Cardiac septum (tissue), 1 donor: Measurements from ENCODE around the gene ANTKMT. TPM values are rescaled to one million over a fixed set of nuclear protein-coding genes. Genes with fewer than 3 reads are reported as not detected.
"Not testable (repeated sequence)": the region's sequence is repeated elsewhere in the genome, so short reads cannot be mapped to it uniquely, and the experiment has no call there.

Experiments
- DNase-seq: peaks from one replicate; pipeline ENCODE4 v3.0.0-alpha.2; 2020; ENCODE audit warnings: low spot score
- intact Hi-C: fragments of 100-400 bp; cut with DNase I; formaldehyde crosslinking; loops from one replicate; pipeline ENCODE4 v1.14.0; 2022
- total RNA-seq: library from RNA; stranded (reverse); fragmentation: NEBNext Ultra II Directional; extraction: Animal tissue kit (Norgen Biotek cat#: 25700); gene quantifications from one replicate; pipeline ENCODE4 v1.2.1, GENCODE V29; 2021
- donor health status: DM: no; HTN: no; CAD: no.

The ANTKMT gene
- total RNA-seq, 1 donor from 2014 or later: 36.6 TPM

DNA sequence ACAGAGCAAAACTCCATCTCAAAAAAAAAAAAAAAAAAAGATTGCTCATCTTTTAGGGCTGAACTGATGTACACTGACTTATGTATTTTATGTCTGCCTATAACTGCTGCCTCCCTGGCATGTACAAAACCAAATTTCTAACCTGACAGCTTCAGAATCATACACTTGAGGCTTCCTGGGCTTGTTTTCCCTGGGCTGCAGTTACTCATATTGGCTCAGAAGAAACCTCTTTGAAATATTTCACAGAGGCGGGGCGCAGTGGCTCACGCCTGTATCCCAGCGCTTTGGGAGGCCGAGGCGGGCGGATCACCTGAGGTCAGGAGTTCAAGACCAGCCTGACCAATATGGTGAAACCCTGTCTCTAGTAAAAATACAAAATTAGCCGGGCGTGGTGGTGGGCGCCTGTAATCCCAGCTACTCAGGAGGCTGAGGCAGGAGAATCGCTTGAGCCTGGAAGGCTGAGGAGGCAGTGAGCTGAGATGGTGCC lies 33.2 kb downstream of the ANTKMT start:
- intact Hi-C loops, DNase-seq: not testable (repeated sequence)

DNA sequence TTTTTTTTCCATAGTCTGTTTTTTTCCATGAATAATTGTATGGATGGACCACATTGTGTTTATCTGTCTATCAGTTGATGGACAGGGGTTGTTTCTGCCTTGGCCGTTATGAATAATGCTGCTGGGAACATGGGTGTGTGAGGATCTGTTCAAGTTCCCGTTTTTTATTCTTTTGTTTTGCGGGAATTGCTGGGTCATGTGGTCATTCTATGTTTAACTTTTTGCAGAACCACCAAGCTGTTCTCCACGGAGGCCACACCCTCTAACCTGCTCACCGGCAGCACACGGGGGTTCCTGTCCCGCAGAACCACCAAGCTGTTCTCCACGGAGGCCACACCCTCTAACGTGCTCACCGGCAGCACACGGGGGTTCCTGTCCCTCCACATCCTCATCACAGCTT lies 33.7 kb downstream of the ANTKMT start:
- DNase-seq: no peak
- intact Hi-C loops: no loop called here

DNA sequence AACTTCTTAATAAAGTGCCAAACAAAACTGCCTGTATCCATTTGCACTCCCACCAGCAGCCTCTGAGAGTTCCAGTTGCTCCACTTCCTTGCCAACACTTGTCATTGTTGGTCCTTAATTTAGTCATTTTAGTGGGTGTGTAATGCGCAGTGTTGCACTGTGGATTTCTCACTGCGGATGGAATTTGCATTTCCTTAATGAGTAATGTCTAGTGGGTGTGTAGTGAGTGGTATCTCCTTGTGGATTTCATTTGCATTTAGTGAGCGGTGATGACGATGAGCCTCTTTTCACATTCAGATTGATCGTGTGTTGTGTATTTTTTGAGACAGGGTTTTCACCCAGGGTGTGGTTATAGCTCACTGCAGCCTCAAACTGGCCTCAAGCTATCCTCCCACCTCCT lies 35.5 kb downstream of the ANTKMT start:
- no peak for DNase-seq
- intact Hi-C loops: no loop called here

DNA sequence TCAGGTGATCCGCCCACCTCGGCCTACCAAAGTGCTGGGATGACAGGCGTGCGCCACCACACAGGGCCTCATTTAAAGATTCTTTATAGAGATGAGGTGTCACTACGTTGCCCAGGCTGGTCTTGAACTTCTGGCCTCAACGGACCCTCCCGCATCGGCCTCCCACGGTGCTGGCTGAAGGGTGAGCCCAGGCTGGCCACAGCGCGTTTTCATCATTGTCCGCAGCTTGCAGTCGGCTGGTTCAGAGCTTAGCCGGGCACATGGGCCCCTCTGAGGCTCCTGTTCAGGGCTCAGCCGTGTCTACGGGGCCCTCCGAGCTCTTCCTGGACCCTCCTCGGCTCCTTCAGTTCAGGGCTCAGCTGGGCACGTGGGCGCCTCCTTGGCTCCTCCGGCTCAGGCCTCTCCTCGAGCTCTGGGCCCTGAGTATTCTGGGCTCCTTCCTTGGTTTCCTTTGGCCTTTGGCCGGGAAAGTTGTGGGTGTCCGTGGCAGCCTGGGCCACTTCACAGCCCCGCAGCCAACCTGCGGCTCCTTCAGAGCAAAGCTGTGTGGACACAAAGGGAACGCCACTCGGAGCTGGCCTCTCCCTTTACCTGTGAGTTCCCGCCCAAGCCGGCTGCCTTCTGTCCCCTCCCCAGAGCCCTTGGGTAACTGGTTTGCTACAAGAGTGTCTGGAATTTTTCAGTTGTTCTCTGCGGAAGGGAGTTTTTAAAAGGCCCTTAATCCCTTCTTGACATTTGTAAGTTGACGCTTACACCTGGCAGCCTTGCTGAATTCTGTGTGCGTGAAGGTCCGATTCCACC lies 38.4 kb downstream of the ANTKMT start:
- intact Hi-C loops: no loop called here
- no peak for DNase-seq

DNA sequence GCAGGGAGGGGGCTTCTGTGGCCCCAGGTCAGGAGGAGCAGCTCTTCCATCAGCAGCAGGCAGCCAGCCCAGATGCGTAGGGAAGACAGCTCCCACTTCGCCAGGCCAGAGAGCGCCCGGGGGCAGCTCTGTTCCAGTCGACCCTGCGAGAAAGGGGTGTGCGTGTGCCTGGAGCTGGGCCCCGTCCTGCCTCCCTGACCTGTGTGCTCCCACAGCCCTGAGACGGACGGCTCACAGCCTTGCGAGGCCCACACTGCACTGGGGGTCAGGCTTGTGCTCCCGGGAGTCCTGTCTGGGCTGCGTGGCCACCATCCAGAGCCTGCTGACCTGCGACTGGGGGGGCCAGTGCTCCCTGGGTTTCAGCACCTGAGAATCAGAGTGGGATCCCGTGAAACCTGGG lies 39.1 kb downstream of the ANTKMT start:
- DNase-seq: no peak
- intact Hi-C loops: no loop called here

DNA sequence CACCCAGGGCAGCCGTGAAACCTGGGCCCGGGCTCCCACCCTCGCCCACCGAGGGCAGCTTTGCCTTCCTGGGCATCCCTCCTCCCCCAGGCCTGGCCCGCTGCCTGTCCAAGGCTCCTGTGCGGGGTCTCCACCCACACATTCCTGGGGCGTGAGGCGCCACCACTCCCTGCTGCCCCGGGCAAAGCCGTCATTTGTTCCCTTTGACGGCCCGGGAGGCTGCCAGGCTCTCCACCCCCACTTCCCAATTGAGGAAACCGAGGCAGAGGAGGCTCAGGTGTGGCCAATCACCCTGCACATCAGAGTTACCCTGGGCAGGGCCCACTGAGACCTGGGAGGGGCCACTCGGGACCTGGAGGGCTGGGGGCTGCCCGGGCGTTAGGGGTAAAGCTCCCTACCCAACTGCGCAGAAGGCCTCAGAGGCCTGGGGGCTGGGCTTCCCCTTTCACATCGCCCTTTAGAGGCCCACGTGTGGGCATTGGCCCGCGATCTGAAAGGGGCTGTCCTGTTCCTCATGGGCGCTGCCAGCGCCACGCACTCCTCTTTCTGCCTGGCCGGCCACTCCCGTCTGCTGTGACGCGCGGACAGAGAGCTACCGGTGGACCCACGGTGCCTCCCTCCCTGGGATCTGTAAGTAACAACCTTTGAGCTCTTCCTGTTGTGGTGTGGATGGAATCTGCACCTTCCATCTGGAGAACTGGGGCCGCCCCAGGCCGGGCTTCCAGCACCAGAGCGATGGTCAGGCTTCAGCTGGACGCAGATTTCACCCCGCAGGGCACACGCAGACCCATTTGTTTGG lies 39.8 kb downstream of the ANTKMT start, which contains the start of gene MSLN:
MSLN (plus strand) TSS at position 190 of the 799 bp plus-strand sequence. CDS start 1,947 bp downstream, outside the sequence.
- DNase-seq: no peak
- intact Hi-C loops: no loop called here

DNA sequence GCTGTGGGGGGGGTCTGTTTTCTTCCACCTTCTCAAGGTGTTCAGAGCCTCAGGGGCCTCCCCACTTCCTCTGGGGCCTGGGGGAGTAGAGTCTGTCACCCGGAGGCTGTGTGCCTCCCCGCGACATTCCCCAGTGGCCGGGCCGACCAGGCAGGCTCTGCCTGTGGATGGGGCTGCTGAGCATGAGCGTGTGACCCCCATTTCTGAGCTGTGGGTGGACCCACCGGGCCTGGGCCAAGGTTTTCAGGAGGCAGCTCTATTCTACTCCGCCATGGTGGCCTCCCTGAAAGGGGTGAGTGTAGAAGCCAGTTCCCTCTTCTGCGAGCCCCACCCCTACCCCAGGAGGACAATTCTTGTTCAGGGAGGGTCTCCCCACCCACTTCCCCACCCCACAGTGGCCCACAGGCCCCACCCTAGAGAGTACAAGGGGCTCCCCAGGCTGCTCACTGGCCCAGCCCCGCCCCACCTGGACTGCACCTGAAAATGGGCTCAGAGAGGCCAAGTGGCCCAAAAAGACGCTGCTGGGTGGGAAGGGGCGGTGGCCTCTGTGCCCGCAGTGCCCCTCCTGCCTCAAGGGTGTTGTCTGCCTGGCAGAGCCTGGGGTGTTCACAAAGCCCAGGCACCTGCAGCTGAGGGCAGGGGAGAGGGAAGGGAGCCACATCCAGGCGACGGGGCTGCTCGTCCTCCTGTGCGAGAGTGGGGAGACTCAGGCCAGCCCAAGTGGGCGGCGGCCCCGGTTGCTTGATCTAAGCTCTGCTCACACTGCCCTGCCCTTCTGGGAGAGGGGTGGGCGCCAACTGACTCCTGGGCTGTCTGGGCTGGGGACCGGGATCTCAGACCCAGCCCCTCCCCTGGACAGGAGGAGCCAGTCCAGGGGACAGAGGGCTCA lies 40.9 kb downstream of the ANTKMT start:
- intact Hi-C loops: no loop called here
- no peak for DNase-seq

DNA sequence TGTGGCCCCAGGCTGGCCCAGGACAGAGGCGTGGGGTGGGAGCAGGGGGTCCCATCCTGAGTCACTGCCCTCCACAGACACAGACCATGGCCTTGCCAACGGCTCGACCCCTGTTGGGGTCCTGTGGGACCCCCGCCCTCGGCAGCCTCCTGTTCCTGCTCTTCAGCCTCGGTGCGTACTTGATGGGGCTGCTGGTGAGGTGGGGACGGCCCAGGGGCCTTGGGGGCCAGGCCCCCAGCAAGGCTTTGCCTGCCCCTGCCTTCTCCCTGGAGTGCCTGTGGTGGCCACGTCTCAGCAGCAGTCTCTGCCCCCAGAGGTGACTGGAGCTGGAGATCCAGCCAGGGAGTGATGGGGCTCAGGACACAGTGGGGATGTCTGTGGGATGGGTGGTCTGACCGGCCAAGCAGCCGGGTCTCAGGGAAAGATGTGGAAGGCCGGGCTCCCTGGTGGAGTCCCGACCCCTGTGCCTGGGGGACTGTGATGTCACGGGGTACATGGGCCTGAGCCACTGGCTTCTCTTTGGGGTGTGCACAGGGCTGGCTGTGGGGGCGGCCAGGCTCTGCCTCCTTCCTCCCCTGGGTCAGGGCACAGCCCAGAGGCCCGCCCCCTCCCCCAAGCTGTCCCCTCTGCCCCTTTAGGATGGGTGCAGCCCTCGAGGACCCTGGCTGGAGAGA lies 41.8 kb downstream of the ANTKMT start:
- intact Hi-C loops: no loop called here

DNA sequence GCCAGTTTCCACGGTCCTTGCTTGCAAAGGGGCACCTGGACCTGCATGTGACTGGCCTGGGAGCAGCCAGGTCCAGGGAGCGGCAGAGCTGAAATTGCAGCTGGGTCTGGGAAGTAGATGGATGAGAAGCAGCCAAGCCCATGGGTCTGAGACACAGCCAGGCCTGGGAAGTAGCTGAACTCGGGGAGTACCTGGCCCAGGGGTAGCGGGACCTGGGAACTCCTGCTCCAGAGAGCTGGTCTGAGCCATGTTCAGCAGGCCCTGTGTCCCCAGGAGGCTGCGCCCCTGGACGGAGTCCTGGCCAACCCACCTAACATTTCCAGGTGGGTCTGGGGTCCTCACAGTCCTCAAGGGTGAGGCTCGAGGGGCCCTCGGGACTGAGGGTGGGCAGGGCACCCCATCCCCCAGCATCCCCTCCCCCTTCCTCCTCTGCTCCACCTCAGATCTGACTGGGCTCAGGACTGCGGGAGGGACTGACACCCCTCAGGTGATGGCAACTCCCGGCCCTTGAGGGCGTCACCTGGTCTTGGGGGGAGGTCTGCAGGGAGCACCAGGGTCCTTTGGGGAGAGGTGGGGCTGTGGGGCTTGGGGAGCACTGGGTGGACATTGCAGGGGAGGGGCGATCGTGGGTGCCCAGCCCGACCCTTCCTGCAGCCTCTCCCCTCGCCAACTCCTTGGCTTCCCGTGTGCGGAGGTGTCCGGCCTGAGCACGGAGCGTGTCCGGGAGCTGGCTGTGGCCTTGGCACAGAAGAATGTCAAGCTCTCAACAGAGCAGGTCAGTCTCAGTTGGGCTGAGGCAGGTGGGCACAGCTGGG lies 42.6 kb downstream of the ANTKMT start:
- intact Hi-C loops: no loop called here
- DNase-seq: no peak

More for the DNA sequence above, 41.8 kb downstream of the ANTKMT start:
- DNase-seq: no peak

DNA sequence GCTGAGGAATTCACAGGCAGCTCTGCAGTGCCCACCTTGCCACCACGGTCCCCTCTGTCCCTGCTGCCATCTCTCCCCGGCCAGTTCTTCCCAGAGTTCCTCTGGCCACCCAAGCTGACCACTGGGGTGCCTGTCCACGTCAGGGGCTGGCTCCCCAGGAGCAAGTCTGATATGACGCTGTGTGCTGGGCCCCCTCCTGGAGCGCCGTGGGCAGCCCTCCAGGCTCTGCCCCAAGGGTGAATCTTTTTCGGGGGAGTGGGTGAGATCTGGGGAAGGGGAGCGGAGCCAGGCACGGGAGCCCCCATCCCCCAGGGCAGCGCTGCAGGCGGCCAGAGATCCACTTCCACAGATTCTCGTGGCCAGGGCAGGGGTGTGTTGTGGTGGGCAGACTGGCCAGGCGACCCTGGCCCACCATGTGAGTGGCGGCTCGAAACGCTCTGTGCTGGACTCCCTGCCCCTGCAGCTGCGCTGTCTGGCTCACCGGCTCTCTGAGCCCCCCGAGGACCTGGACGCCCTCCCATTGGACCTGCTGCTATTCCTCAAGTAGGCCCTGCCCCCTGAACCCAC lies 43.3 kb downstream of the ANTKMT start:
- DNase-seq: no peak
- intact Hi-C loops: no loop called here

DNA sequence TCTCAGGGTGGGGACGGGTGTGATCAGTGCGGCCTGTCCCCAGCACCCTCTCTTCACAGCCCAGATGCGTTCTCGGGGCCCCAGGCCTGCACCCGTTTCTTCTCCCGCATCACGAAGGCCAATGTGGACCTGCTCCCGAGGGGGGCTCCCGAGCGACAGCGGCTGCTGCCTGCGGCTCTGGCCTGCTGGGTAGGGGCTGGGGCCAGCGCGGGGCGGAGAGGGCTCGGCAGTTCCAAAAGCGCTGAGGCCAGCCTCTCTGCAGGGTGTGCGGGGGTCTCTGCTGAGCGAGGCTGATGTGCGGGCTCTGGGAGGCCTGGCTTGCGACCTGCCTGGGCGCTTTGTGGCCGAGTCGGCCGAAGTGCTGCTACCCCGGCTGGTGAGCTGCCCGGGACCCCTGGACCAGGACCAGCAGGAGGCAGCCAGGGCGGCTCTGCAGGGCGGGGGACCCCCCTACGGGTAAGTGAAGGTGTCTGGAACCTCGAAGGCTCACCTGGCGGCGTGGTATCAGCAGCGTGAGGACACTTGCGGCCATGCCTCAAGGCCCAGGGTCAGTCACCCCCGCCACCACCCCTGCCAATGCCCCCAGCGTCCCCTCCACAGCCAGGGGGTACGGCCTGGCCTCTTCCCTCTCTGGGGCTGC lies 44.0 kb downstream of the ANTKMT start:
- intact Hi-C loops: no loop called here
- no peak for DNase-seq

DNA sequence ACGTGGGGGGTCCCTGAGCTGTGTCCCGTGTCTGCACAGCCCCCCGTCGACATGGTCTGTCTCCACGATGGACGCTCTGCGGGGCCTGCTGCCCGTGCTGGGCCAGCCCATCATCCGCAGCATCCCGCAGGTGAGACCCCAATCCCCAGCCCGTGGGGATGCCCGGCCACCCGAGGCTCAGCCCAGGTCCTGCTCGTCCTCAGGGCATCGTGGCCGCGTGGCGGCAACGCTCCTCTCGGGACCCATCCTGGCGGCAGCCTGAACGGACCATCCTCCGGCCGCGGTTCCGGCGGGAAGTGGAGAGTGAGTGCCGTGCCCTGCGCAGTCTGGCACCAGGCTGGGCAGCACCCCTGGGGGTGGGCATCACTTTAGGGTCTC lies 44.5 kb downstream of the ANTKMT start:
- intact Hi-C loops: no loop called here
- no peak for DNase-seq

DNA sequence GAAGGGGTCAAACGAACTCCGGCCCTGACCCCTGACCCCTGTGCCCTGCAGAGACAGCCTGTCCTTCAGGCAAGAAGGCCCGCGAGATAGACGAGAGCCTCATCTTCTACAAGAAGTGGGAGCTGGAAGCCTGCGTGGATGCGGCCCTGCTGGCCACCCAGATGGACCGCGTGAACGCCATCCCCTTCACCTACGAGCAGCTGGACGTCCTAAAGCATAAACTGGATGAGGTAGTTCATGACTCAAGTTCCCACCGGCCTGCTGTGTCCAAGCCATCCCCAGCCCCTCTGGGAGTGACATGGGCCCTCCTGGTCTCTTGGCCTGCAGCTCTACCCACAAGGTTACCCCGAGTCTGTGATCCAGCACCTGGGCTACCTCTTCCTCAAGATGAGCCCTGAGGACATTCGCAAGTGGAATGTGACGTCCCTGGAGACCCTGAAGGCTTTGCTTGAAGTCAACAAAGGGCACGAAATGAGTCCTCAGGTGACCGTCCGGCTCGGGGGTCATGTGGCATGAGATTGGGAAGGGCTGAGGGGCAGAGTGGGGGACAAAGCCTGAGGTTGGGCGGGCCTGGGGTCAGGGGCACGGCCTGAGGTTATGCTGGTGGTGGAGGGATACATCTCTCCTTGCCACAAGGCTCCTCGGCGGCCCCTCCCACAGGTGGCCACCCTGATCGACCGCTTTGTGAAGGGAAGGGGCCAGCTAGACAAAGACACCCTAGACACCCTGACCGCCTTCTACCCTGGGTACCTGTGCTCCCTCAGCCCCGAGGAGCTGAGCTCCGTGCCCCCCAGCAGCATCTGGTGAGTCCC lies 45.3 kb downstream of the ANTKMT start:
- intact Hi-C loops: no loop called here
- no peak for DNase-seq

DNA sequence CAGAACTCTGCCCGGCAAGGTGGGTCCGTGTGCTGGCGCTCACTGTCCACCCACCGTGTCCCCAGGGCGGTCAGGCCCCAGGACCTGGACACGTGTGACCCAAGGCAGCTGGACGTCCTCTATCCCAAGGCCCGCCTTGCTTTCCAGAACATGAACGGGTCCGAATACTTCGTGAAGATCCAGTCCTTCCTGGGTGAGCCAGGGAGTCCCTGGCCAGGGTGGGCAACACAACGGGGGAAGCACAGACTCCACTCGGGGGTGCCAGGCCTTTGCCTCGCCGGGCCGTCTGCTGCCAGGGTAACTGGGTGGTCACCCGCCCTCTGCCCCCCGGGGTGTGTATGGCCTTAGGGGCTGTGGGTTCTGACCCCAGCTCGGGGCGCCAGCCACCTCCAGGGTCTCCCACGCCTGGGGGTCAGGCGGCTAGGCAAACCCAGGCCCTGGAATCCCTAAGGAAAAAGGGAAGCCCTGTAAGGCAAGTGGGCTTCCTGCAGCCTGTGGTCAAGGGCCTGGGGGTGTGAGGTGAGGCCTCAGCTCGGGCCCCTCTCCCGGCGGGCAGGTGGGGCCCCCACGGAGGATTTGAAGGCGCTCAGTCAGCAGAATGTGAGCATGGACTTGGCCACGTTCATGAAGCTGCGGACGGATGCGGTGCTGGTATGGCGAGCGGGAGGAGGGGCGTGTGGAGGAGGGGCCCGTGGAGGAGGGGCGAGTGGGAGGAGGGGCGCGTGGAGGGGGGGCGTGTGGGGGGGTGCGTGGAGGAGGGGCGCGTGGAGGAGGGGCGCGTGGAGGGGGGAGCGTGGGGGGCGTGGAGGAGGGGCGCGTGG lies 46.1 kb downstream of the ANTKMT start:
- no peak for DNase-seq

DNA sequence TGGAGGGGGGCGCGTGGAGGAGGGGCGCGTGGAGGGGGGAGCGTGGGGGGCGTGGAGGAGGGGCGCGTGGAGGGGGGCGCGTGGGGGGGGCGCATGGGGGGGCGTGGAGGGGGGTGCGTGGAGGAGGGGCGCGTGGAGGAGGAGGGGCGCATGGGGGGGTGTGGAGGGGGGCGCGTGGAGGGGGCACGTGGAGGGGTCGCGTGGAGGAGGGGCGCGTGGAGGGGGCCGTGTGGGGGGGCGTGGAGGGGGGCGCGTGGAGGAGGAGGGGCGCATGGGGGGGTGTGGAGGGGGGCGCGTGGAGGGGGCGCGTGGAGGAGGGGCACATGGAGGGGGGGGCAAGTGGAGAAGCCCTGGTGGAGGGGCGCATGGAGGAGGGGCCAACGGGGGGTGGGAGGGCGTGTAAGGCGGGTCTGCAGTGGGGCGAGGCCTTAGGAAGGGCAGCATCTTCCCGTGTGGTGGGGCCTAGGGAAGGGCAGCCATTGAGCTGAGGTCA lies 46.8 kb downstream of the ANTKMT start:
- intact Hi-C loops: no loop called here
- DNase-seq: no peak

More for the DNA sequence above, 46.1 kb downstream of the ANTKMT start:
- intact Hi-C loops: no loop called here

DNA sequence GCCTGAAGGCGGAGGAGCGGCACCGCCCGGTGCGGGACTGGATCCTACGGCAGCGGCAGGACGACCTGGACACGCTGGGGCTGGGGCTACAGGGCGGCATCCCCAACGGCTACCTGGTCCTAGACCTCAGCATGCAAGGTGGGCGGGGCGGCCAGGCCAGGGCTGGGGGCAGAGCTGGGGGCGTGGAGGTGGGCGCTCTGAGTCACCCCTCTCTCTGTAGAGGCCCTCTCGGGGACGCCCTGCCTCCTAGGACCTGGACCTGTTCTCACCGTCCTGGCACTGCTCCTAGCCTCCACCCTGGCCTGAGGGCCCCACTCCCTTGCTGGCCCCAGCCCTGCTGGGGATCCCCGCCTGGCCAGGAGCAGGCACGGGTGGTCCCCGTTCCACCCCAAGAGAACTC lies 47.5 kb downstream of the ANTKMT start:
- intact Hi-C loops: no loop called here
- DNase-seq: no peak
